CD4-positive, alpha-beta T cell treated with Interferon gamma for 1 hour (primary cell): ENCODE data around the gene GAS2L1.

Experiments used
- DNase-seq: peaks from one replicate; pipeline ENCODE4 v3.0.0-alpha.2; 2020

The GAS2L1 gene

GRCh38 chr22:29306175-29306834, at the start of gene GAS2L1:
GAS2L1 (plus strand) TSS chr22:29306650; CDS start chr22:29308106, 1,456 bp downstream.
- peak; percentile 50 for DNase-seq

GRCh38 chr22:29257751-29258181, 48.7 kb upstream of the GAS2L1 start:
- no peak for DNase-seq

- no peak for DNase-seq
Observed at GRCh38 chr22:29258407-29259252, 47.8 kb upstream of the GAS2L1 start.

- DNase-seq = no peak
Observed at GRCh38 chr22:29259253-29259899, 47.1 kb upstream of the GAS2L1 start.

- no peak for DNase-seq
Observed at GRCh38 chr22:29260031-29260560, 46.4 kb upstream of the GAS2L1 start.

GRCh38 chr22:29260601-29261315, 45.7 kb upstream of the GAS2L1 start:
- DNase-seq = no peak

- DNase-seq = no peak
Observed at GRCh38 chr22:29263791-29264276, 42.6 kb upstream of the GAS2L1 start.

GRCh38 chr22:29265305-29265704, 41.1 kb upstream of the GAS2L1 start:
- DNase-seq = no peak

- no peak for DNase-seq
Observed at GRCh38 chr22:29265929-29266328, 40.5 kb upstream of the GAS2L1 start.

- no peak for DNase-seq
Observed at GRCh38 chr22:29266564-29267461, 39.6 kb upstream of the GAS2L1 start.

GRCh38 chr22:29267462-29267857, 39.0 kb upstream of the GAS2L1 start:
- DNase-seq = no peak

- DNase-seq = peak; percentile 94
Observed at GRCh38 chr22:29267858-29268510, 38.5 kb upstream of the GAS2L1 start, which contains the start of the genes EWSR1 and RHBDD3. EWSR1 (plus strand) TSS chr22:29268268; CDS start chr22:29268337, 69 bp downstream. RHBDD3 (minus strand) TSS chr22:29267981; CDS start chr22:29265626, 2,355 bp downstream.

GRCh38 chr22:29268511-29269229, 37.8 kb upstream of the GAS2L1 start:
- DNase-seq = peak; percentile 35

- no peak for DNase-seq
Observed at GRCh38 chr22:29269230-29269604, 37.2 kb upstream of the GAS2L1 start.

- no peak for DNase-seq
Observed at GRCh38 chr22:29269731-29270474, 36.5 kb upstream of the GAS2L1 start.

GRCh38 chr22:29270475-29271271, 35.8 kb upstream of the GAS2L1 start:
- no peak for DNase-seq

GRCh38 chr22:29272624-29273023, 33.8 kb upstream of the GAS2L1 start:
- no peak for DNase-seq

- DNase-seq = no peak
Observed at GRCh38 chr22:29275167-29275566, 31.3 kb upstream of the GAS2L1 start.
